Stomach (tissue), 4 donors: ENCODE measurements around the gene GNB1L.

Source experiments
- POLR2A ChIP-seq, 4 donors: fragments of 450-650 bp; IDR thresholded peaks; one replicate each; pipeline ENCODE4 v1.6.1; 2016; ENCODE audit warnings: antibody characterized with exemption in 4 of 4, control low read depth in 2 of 4, mild to moderate bottlenecking in 1 of 4, moderate library complexity in 1 of 4
- TF ChIP-seq, protein P1 (sequence below), 7 experiments: fragments of 450-650 bp in 4 of 7; fragments of 200-600 bp in 3 of 7; sonication (generic) in 3 of 7; IDR thresholded peaks; one replicate each; pipeline ENCODE4 v1.5.1; 2016 to 2019; ENCODE audit warnings: antibody characterized with exemption in 7 of 7, control low read depth in 2 of 7, mild to moderate bottlenecking in 1 of 7

DNA sequence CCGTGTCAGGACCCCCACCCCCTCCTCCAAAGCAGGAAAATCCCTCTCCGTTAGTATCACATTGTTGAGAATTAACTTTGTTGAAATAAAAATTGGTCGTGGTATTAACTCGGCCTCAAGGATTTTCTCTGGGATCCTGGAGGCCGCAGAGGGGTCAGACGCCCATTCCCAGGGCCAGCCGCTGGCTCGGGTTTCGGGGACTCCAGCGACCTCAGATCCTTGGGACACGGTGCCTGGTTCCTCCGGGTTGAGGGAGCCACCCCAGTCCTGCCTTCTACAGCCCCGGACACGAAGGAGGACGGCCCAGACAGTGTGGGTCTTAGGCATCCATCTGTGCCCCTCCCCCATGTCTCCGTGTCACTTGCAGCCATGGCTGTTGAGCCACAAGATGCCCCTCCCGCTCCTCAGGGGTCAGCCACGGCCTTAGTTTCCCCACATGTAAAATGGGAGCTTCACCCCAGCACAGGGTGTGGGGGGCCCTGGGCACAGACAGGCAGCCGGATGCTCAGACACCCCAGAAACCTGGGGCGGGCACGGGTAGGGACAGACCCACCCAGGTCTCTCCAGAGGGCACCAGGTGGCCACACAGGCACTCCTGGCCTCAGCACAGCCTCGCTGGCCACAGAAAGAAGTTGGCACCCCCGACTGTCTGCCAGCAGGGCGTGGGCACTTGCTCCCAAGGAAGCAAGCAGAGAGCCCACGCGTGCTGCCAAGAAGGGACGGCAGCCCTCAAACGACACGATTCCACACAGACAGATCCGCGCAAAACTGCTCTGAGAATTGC, 115.8 kb downstream of the GNB1L start:
- TF ChIP-seq, protein P1, sequence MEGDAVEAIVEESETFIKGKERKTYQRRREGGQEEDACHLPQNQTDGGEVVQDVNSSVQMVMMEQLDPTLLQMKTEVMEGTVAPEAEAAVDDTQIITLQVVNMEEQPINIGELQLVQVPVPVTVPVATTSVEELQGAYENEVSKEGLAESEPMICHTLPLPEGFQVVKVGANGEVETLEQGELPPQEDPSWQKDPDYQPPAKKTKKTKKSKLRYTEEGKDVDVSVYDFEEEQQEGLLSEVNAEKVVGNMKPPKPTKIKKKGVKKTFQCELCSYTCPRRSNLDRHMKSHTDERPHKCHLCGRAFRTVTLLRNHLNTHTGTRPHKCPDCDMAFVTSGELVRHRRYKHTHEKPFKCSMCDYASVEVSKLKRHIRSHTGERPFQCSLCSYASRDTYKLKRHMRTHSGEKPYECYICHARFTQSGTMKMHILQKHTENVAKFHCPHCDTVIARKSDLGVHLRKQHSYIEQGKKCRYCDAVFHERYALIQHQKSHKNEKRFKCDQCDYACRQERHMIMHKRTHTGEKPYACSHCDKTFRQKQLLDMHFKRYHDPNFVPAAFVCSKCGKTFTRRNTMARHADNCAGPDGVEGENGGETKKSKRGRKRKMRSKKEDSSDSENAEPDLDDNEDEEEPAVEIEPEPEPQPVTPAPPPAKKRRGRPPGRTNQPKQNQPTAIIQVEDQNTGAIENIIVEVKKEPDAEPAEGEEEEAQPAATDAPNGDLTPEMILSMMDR (IDR thresholded peaks at IDR 0.05) = no peak
- TF ChIP-seq POLR2A (IDR thresholded peaks at IDR 0.05) = no peak
